ENCODE measurements around the gene MKX.

- no peak for TF ChIP-seq EZH2 (IDR thresholded peaks at IDR 0.05; ENCODE audit: insufficient read depth, poor library complexity, severe bottlenecking)
- TF ChIP-seq EZH2phosphoT487 (IDR thresholded peaks at IDR 0.05; ENCODE audit: insufficient read depth, low read depth) = no peak
These were observed 98.9 kb downstream of the MKX start for GRCh38 chr10:27646604-27647175.
